ENCODE measurements around the gene REX1BD.

The REX1BD gene

GRCh38 chr19:18603958-18604819, 15.6 kb downstream of the REX1BD start:
- no peak for DNase-seq

GRCh38 chr19:18604820-18605159, 16.2 kb downstream of the REX1BD start:
- DNase-seq = no peak

GRCh38 chr19:18605196-18605545, 16.6 kb downstream of the REX1BD start:
- DNase-seq = no peak

- DNase-seq = no peak
These were observed 17.1 kb downstream of the REX1BD start for GRCh38 chr19:18605546-18606280.

GRCh38 chr19:18606281-18607225, 18.0 kb downstream of the REX1BD start, which contains the start of gene CRLF1:
TSS of gene CRLF1 (minus strand) at chr19:18606799. CDS start at chr19:18606656, 143 bp downstream.
- DNase-seq = no peak

- no peak for DNase-seq
These were observed 18.9 kb downstream of the REX1BD start for GRCh38 chr19:18607226-18608101.

GRCh38 chr19:18608102-18608804, 19.7 kb downstream of the REX1BD start:
- no peak for DNase-seq

- DNase-seq = no peak
These were observed 20.5 kb downstream of the REX1BD start for GRCh38 chr19:18608805-18609716.

GRCh38 chr19:18609717-18610051, 21.1 kb downstream of the REX1BD start:
- no peak for DNase-seq

- DNase-seq = no peak
These were observed 21.6 kb downstream of the REX1BD start for GRCh38 chr19:18610245-18610555.

- no peak for DNase-seq
These were observed 22.1 kb downstream of the REX1BD start for GRCh38 chr19:18610556-18611326.

- no peak for DNase-seq
These were observed 22.9 kb downstream of the REX1BD start for GRCh38 chr19:18611327-18612050.

GRCh38 chr19:18612051-18612771, 23.6 kb downstream of the REX1BD start:
- DNase-seq = no peak

GRCh38 chr19:18612772-18613588, 24.4 kb downstream of the REX1BD start, which contains the start of gene TMEM59L:
TSS of gene TMEM59L (plus strand) at chr19:18612870. CDS start at chr19:18612959, 89 bp downstream.
- no peak for DNase-seq

- no peak for DNase-seq
These were observed 25.1 kb downstream of the REX1BD start for GRCh38 chr19:18613589-18614234.

- DNase-seq = no peak
These were observed 27.4 kb downstream of the REX1BD start for GRCh38 chr19:18616023-18616422.

- no peak for DNase-seq
These were observed 29.0 kb downstream of the REX1BD start for GRCh38 chr19:18617562-18617961.
